OCI-LY3 (cell line): ENCODE data around the gene NECAB3.

Experiments
- H2AFZ ChIP-seq: fragments of 200-600, 300-600 bp; shearing (Covaris generic); 2 replicates; pipeline ENCODE4 v1.6.0; 2014; ENCODE audit warnings: antibody characterized with exemption, low read depth, low read length
- H3K27ac ChIP-seq: fragments of 200-600, 300-600 bp; sonication (generic); 2 replicates; pipeline ENCODE4 v1.5.1; 2014; ENCODE audit warnings: mild to moderate bottlenecking, low read length, moderate library complexity, mixed read lengths
- H3K27me3 ChIP-seq: fragments of 200-600, 300-600 bp; sonication (generic); 2 replicates; pipeline ENCODE4 v1.6.1; 2014; ENCODE audit warnings: low read depth, low read length, mixed read lengths
- H3K36me3 ChIP-seq: fragments of 200-600, 300-600 bp; sonication (generic); replicated peaks from 2 replicates; pipeline ENCODE3; 2014; ENCODE audit warnings: low read depth, low read length, mixed read lengths
- H3K4me1 ChIP-seq: fragments of 300-600, 200-600 bp; sonication (generic); 2 replicates; pipeline ENCODE4 v1.6.1; 2014; ENCODE audit warnings: low read length, mixed read lengths
- H3K4me2 ChIP-seq: fragments of 200-600, 300-600 bp; sonication (generic); 2 replicates; pipeline ENCODE4 v1.6.1; 2014; ENCODE audit warnings: low read length, mixed read lengths
- H3K4me3 ChIP-seq: fragments of 300-600, 200-600 bp; sonication (generic); 2 replicates; pipeline ENCODE4 v1.5.1; 2014; ENCODE audit warnings: antibody characterized with exemption, mild to moderate bottlenecking, low read length, moderate library complexity
- H3K79me2 ChIP-seq: fragments of 300-600, 200-600 bp; shearing (Covaris generic); 2 replicates; pipeline ENCODE4 v1.6.1; 2014; ENCODE audit warnings: mild to moderate bottlenecking, low read length, mixed read lengths
- H3K9ac ChIP-seq: fragments of 300-600, 200-600 bp; shearing (Covaris generic); 2 replicates; pipeline ENCODE4 v1.6.0; 2014; ENCODE audit warnings: mild to moderate bottlenecking, low read length, moderate library complexity
- H3K9me3 ChIP-seq: fragments of 200-600, 300-600 bp; shearing (Covaris generic); 2 replicates; pipeline ENCODE4 v1.6.1; 2014; ENCODE audit warnings: low read length, mixed read lengths; ENCODE audit not compliant: insufficient read depth
- H4K20me1 ChIP-seq: fragments of 200-600, 300-600 bp; sonication (generic); 2 replicates; pipeline ENCODE4 v1.6.1; 2016; ENCODE audit warnings: low read length, mixed read lengths; ENCODE audit not compliant: insufficient read depth
- CTCF ChIP-seq: fragments of 200-600, 300-600 bp; sonication (generic); IDR thresholded peaks from 2 replicates; pipeline ENCODE4 v1.5.1; 2014; ENCODE audit warnings: antibody characterized with exemption, low read length, low read depth
- EZH2phosphoT487 ChIP-seq: fragments of 200-600 bp; shearing (Covaris generic); IDR thresholded peaks from 2 replicates; pipeline ENCODE4 v1.6.1; 2018; ENCODE audit warnings: antibody characterized with exemption, mixed run types, low read depth

The NECAB3 gene

GRCh38 chr20:33697129-33697528 is 22.9 kb upstream of the NECAB3 start:
- Histone ChIP-seq H3K4me1 (peaks cover 6% of the 10 kb centered on the region; the same call in 1 of the 2 replicates), H3K4me2 (no peak overlapping the region), H4K20me1 (no peaks in the 10 kb centered on the region), H3K27ac (no peak overlapping the region), H3K79me2 (no peaks in the 10 kb centered on the region), H3K9me3 (no peaks in the 10 kb centered on the region), H3K9ac (no peak overlapping the region), H3K4me3 (no peak overlapping the region), H3K36me3 (no peaks in the 10 kb centered on the region), H3K27me3 (no peaks in the 10 kb centered on the region), H2AFZ (no peak overlapping the region)
- TF ChIP-seq EZH2phosphoT487 (no peak), CTCF (no peak)

GRCh38 chr20:33696448-33696847 is 22.2 kb upstream of the NECAB3 start:
- no peaks in the 10 kb centered on the region for H3K27me3 ChIP-seq
- H3K36me3 ChIP-seq = no peaks in the 10 kb centered on the region
- no peaks in the 10 kb centered on the region for H3K79me2 ChIP-seq
- no peak overlapping the region for H3K4me2 ChIP-seq
- H3K9ac ChIP-seq = no peak overlapping the region
- H3K4me1 ChIP-seq = peaks cover 6% of the 10 kb centered on the region; the same call in 1 of the 2 replicates
- H3K27ac ChIP-seq = no peak overlapping the region
- TF ChIP-seq CTCF = no peak
- no peak for TF ChIP-seq EZH2phosphoT487
- H3K4me3 ChIP-seq = no peak overlapping the region
- no peaks in the 10 kb centered on the region for H4K20me1 ChIP-seq
- H3K9me3 ChIP-seq = no peaks in the 10 kb centered on the region
- no peak overlapping the region for H2AFZ ChIP-seq

- H4K20me1 ChIP-seq = no peaks in the 10 kb centered on the region
- H3K27ac ChIP-seq = no peak overlapping the region
- no peaks in the 10 kb centered on the region for H3K36me3 ChIP-seq
- H3K9me3 ChIP-seq = no peaks in the 10 kb centered on the region
- no peaks in the 10 kb centered on the region for H3K27me3 ChIP-seq
- H2AFZ ChIP-seq = no peak overlapping the region
- H3K9ac ChIP-seq = no peak overlapping the region
- no peaks in the 10 kb centered on the region for H3K79me2 ChIP-seq
- no peak overlapping the region for H3K4me2 ChIP-seq
- peaks cover 11% of the 10 kb centered on the region for H3K4me1 ChIP-seq
- TF ChIP-seq CTCF (no peak), EZH2phosphoT487 (no peak)
- H3K4me3 ChIP-seq = no peak overlapping the region
These were observed 20.4 kb upstream of the NECAB3 start for GRCh38 chr20:33694639-33695012.

GRCh38 chr20:33693741-33694638 is 19.8 kb upstream of the NECAB3 start:
- Histone ChIP-seq H3K27ac (no peak overlapping the region), H3K4me2 (no peak overlapping the region), H3K27me3 (no peaks in the 10 kb centered on the region), H3K9me3 (no peaks in the 10 kb centered on the region), H3K36me3 (no peaks in the 10 kb centered on the region), H3K4me1 (peaks cover 13% of the 10 kb centered on the region), H3K4me3 (no peak overlapping the region), H3K9ac (no peak overlapping the region), H3K79me2 (no peaks in the 10 kb centered on the region), H4K20me1 (no peaks in the 10 kb centered on the region), H2AFZ (no peak overlapping the region)
- no peak for TF ChIP-seq CTCF
- no peak for TF ChIP-seq EZH2phosphoT487
